Measurements from ENCODE around the gene CCN5.

Gene CCN5

DNA sequence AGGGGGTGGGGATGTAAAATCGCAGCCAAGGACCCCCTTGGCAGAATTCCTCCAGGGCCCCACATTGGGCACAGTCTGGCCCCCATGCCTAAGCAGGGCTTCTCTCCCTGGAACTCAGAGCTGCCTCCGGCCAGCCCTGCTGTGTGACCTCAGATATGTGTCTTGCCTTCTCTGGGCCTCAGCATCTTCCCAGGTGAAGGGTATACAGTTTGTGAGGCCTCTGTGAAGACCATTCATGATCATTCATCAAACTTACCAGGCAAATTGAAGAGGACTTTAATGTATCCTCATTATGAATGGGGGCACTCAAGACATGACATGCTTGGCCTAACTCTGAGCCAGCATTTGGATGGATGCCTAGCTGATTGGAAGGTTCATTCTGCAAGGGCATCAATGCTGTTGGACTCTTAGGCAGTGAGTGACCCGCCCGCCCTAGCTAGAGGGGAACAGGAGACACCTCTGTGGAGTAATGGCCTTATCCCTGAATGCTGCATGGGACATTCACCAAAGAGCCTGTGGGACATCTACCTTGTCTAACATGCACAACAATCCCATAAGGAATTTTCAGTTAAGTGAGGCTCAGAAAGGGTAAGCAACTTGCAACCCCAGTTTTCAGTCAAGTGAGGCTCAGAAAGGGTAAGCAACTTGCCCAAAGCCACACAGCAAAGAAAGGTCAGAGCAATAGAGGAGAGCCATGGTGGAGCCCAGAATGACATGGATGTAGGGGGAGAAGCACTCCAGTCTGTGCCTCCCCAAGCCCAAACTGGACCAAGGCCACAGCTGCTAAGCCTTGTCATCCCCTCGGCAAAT is 535 bp downstream of the CCN5 start:
- DNase-seq = no peak
- Histone ChIP-seq H3K9me3 (ENCODE audit: control extremely low read depth in 1 of 5, control insufficient read depth in 4 of 5, insufficient read depth in 2 of 5, low read depth in 1 of 5, low read length in 4 of 5) (no peaks in the 10 kb centered on the region), H3K27ac (ENCODE audit: insufficient read depth in 1 of 2, low read depth in 1 of 2, low read length in 2 of 2, poor library complexity in 1 of 2, severe bottlenecking in 2 of 2) (no peak overlapping the region), H3K36me3 (ENCODE audit: control insufficient read depth in 4 of 4, insufficient read depth in 4 of 4, low read length in 3 of 4) (no peaks in the 10 kb centered on the region), H3K27me3 (replicated peaks in 2 of 5; ENCODE audit: control insufficient read depth in 4 of 5, insufficient read depth in 5 of 5, low read length in 4 of 5) (no peaks in the 10 kb centered on the region), H3K4me3 (ENCODE audit: control insufficient read depth in 1 of 7, extremely low read depth in 1 of 7, insufficient read depth in 4 of 7, low read depth in 2 of 7, low read length in 6 of 7) (no peak overlapping the region), H3K4me1 (ENCODE audit: control extremely low read depth in 1 of 4, control insufficient read depth in 4 of 4, insufficient read depth in 4 of 4, low read length in 3 of 4) (peaks cover 0 to 13% (median 6%) of the 10 kb centered on the region in 4 experiments)
- POLR2A ChIA-PET = interaction anchor here (1.1 kb wide), 1 partner anchor 9 kb away, joined by 6 read pairs; no protein-coding TSS in a partner anchor
- 96% methylated on average over 4 of the region's 5 CpGs for WGBS (ENCODE audit: insufficient coverage)
- CTCF ChIA-PET = interaction anchor here (0.6 to 1.6 kb wide), 3 partner anchors 12 to 32 kb away, joined by 3 to 5 read pairs (median 4); no protein-coding TSS in a partner anchor

- H3K9me3 ChIP-seq (ENCODE audit: control extremely low read depth in 1 of 5, control insufficient read depth in 4 of 5, insufficient read depth in 2 of 5, low read depth in 1 of 5, low read length in 4 of 5) = no peaks in the 10 kb centered on the region
- peaks cover 0 to 13% (median 6%) of the 10 kb centered on the region in 4 experiments for H3K4me1 ChIP-seq (ENCODE audit: control extremely low read depth in 1 of 4, control insufficient read depth in 4 of 4, insufficient read depth in 4 of 4, low read length in 3 of 4)
- 95% methylated on average over 10 of the region's 13 CpGs for WGBS (ENCODE audit: insufficient coverage)
- H3K4me3 ChIP-seq (ENCODE audit: control insufficient read depth in 1 of 7, extremely low read depth in 1 of 7, insufficient read depth in 4 of 7, low read depth in 2 of 7, low read length in 6 of 7) = no peak overlapping the region
- DNase-seq = no peak
- H3K27me3 ChIP-seq (replicated peaks in 2 of 5; ENCODE audit: control insufficient read depth in 4 of 5, insufficient read depth in 5 of 5, low read length in 4 of 5) = no peaks in the 10 kb centered on the region
- H3K36me3 ChIP-seq (ENCODE audit: control insufficient read depth in 4 of 4, insufficient read depth in 4 of 4, low read length in 3 of 4) = no peaks in the 10 kb centered on the region
- ChIA-PET POLR2A (interaction anchor here (0.8 kb wide), 1 partner anchor 522 kb away, joined by 3 read pairs; no protein-coding TSS in a partner anchor), CTCF (interaction anchor here (1.1 to 1.9 kb wide), 3 partner anchors 14 to 33 kb away, joined by 3 to 7 read pairs (median 4); no protein-coding TSS in a partner anchor)
- H3K27ac ChIP-seq (ENCODE audit: insufficient read depth in 1 of 2, low read depth in 1 of 2, low read length in 2 of 2, poor library complexity in 1 of 2, severe bottlenecking in 2 of 2) = no peak overlapping the region
Measured at GRCh38 chr20:44716309-44717106, 1.3 kb downstream of the CCN5 start.

GRCh38 chr20:44717986-44718385 is 2.8 kb downstream of the CCN5 start:
- DNase-seq = no peak
- H3K27me3 ChIP-seq (replicated peaks in 2 of 5; ENCODE audit: control insufficient read depth in 4 of 5, insufficient read depth in 5 of 5, low read length in 4 of 5) = no peaks in the 10 kb centered on the region
- no peak overlapping the region for H3K27ac ChIP-seq (ENCODE audit: insufficient read depth in 1 of 2, low read depth in 1 of 2, low read length in 2 of 2, poor library complexity in 1 of 2, severe bottlenecking in 2 of 2)
- ChIA-PET POLR2A (no interaction called here), CTCF (interaction anchor here (0.9 to 1.9 kb wide), 5 partner anchors 13 to 156 kb away, joined by 3 to 7 read pairs (median 4); no protein-coding TSS in a partner anchor)
- no peak overlapping the region for H3K4me3 ChIP-seq (ENCODE audit: control insufficient read depth in 1 of 7, extremely low read depth in 1 of 7, insufficient read depth in 4 of 7, low read depth in 2 of 7, low read length in 6 of 7)
- peaks cover 0 to 15% (median 7%) of the 10 kb centered on the region in 4 experiments for H3K4me1 ChIP-seq (ENCODE audit: control extremely low read depth in 1 of 4, control insufficient read depth in 4 of 4, insufficient read depth in 4 of 4, low read length in 3 of 4)
- WGBS (ENCODE audit: insufficient coverage) = 92% methylated on average over 9 of the region's 10 CpGs
- H3K9me3 ChIP-seq (ENCODE audit: control extremely low read depth in 1 of 5, control insufficient read depth in 4 of 5, insufficient read depth in 2 of 5, low read depth in 1 of 5, low read length in 4 of 5) = no peaks in the 10 kb centered on the region
- H3K36me3 ChIP-seq (ENCODE audit: control insufficient read depth in 4 of 4, insufficient read depth in 4 of 4, low read length in 3 of 4) = no peaks in the 10 kb centered on the region

DNA sequence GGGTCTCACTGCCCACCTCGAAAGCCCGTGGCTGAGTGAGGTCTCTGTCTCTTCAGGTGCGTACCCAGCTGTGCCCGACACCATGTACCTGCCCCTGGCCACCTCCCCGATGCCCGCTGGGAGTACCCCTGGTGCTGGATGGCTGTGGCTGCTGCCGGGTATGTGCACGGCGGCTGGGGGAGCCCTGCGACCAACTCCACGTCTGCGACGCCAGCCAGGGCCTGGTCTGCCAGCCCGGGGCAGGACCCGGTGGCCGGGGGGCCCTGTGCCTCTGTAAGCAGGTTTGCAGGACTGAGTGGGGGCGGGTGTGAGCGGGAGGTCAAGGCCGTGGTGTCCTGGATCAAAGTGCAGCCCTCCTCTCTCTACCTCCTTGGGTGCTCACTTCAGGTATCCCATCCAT is 4.7 kb downstream of the CCN5 start:
- Histone ChIP-seq H3K27me3 (replicated peaks in 2 of 5; ENCODE audit: control insufficient read depth in 4 of 5, insufficient read depth in 5 of 5, low read length in 4 of 5) (no peaks in the 10 kb centered on the region), H3K4me1 (ENCODE audit: control extremely low read depth in 1 of 4, control insufficient read depth in 4 of 4, insufficient read depth in 4 of 4, low read length in 3 of 4) (peaks cover 0 to 16% (median 10%) of the 10 kb centered on the region in 4 experiments), H3K9me3 (ENCODE audit: control extremely low read depth in 1 of 5, control insufficient read depth in 4 of 5, insufficient read depth in 2 of 5, low read depth in 1 of 5, low read length in 4 of 5) (no peaks in the 10 kb centered on the region), H3K36me3 (ENCODE audit: control insufficient read depth in 4 of 4, insufficient read depth in 4 of 4, low read length in 3 of 4) (no peaks in the 10 kb centered on the region), H3K27ac (ENCODE audit: insufficient read depth in 1 of 2, low read depth in 1 of 2, low read length in 2 of 2, poor library complexity in 1 of 2, severe bottlenecking in 2 of 2) (no peak overlapping the region), H3K4me3 (ENCODE audit: control insufficient read depth in 1 of 7, extremely low read depth in 1 of 7, insufficient read depth in 4 of 7, low read depth in 2 of 7, low read length in 6 of 7) (no peak overlapping the region)
- no peak for DNase-seq
- WGBS (ENCODE audit: insufficient coverage) = 97% methylated on average over 18 of the region's 19 CpGs
- CTCF ChIA-PET = no interaction called here
- POLR2A ChIA-PET = no interaction called here

- no peak overlapping the region for H3K4me3 ChIP-seq (ENCODE audit: control insufficient read depth in 1 of 7, extremely low read depth in 1 of 7, insufficient read depth in 4 of 7, low read depth in 2 of 7, low read length in 6 of 7)
- no peaks in the 10 kb centered on the region for H3K36me3 ChIP-seq (ENCODE audit: control insufficient read depth in 4 of 4, insufficient read depth in 4 of 4, low read length in 3 of 4)
- ChIA-PET POLR2A (no interaction called here), CTCF (interaction anchor here (1.3 kb wide), 1 partner anchor 11 kb away, joined by 6 read pairs; no protein-coding TSS in a partner anchor)
- no peak for DNase-seq
- no peak overlapping the region for H3K27ac ChIP-seq (ENCODE audit: insufficient read depth in 1 of 2, low read depth in 1 of 2, low read length in 2 of 2, poor library complexity in 1 of 2, severe bottlenecking in 2 of 2)
- WGBS (ENCODE audit: insufficient coverage) = 96% methylated on average over 6 of the region's 7 CpGs
- H3K9me3 ChIP-seq (ENCODE audit: control extremely low read depth in 1 of 5, control insufficient read depth in 4 of 5, insufficient read depth in 2 of 5, low read depth in 1 of 5, low read length in 4 of 5) = no peaks in the 10 kb centered on the region
- peaks cover 0 to 12% (median 7%) of the 10 kb centered on the region in 4 experiments for H3K4me1 ChIP-seq (ENCODE audit: control extremely low read depth in 1 of 4, control insufficient read depth in 4 of 4, insufficient read depth in 4 of 4, low read length in 3 of 4)
- no peaks in the 10 kb centered on the region for H3K27me3 ChIP-seq (replicated peaks in 2 of 5; ENCODE audit: control insufficient read depth in 4 of 5, insufficient read depth in 5 of 5, low read length in 4 of 5)
Measured at GRCh38 chr20:44720621-44720996, 5.4 kb downstream of the CCN5 start.

DNA sequence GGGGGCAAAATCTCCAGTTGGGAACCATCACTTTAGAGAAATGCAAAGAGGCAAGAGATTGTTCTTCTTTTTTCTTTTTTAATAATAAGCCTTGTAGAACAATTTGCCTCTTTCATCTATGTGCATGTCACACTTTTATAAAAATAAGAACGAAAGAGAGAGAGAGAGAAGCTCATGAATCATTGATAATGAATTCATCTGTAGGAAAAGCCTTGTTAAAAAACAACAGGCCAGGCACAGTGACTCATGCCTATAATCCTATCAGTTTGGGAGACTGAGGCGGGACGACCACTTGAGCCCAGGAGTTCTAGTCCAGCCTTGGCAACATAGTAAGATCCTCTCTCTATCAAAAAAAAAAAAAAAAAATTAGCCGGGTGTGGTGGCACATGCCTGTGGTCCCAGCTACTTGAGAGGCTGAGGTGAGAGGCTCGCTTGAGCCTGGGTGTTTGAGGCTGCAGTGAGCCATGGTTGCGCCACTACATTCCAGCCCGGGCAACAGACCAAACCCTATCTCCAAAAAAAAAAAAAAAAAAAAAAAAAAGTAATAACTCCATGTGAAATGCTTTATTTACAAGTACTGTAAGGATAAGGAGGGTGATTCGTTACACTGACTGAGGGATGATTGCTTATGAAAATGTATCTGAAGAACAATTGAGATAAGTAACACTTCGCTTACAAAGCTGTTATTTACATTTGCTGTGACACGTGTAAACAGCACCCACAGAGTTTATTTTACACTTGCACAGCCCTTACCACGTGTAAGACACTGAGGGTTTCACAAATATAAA is 6.0 kb downstream of the CCN5 start:
- Histone ChIP-seq H3K4me1 (ENCODE audit: control extremely low read depth in 1 of 4, control insufficient read depth in 4 of 4, insufficient read depth in 4 of 4, low read length in 3 of 4) (peaks cover 0 to 12% (median 7%) of the 10 kb centered on the region in 4 experiments), H3K36me3 (ENCODE audit: control insufficient read depth in 4 of 4, insufficient read depth in 4 of 4, low read length in 3 of 4) (no peaks in the 10 kb centered on the region), H3K9me3 (ENCODE audit: control extremely low read depth in 1 of 5, control insufficient read depth in 4 of 5, insufficient read depth in 2 of 5, low read depth in 1 of 5, low read length in 4 of 5) (no peaks in the 10 kb centered on the region), H3K4me3 (ENCODE audit: control insufficient read depth in 1 of 7, extremely low read depth in 1 of 7, insufficient read depth in 4 of 7, low read depth in 2 of 7, low read length in 6 of 7) (no peak overlapping the region), H3K27ac (ENCODE audit: insufficient read depth in 1 of 2, low read depth in 1 of 2, low read length in 2 of 2, poor library complexity in 1 of 2, severe bottlenecking in 2 of 2) (no peak overlapping the region), H3K27me3 (replicated peaks in 2 of 5; ENCODE audit: control insufficient read depth in 4 of 5, insufficient read depth in 5 of 5, low read length in 4 of 5) (no peaks in the 10 kb centered on the region)
- WGBS (ENCODE audit: insufficient coverage) = no CpG with 5 or more reads among the region's 11 CpGs
- no peak for DNase-seq
- POLR2A ChIA-PET = no interaction called here
- CTCF ChIA-PET = interaction anchor here (1.0 to 1.3 kb wide), 3 partner anchors 10 to 139 kb away, joined by 3 to 6 read pairs (median 4); no protein-coding TSS in a partner anchor

Measured in common myeloid progenitor, CD34-positive (primary cell).